SK-N-SH (cell line): ENCODE data around the gene MAOA.

ENCODE experiments used
- CTCF ChIP-seq: fragments of 200-600 bp; sonication (generic); IDR thresholded peaks from 2 replicates; pipeline ENCODE4 v1.6.1; 2017; ENCODE audit warnings: antibody characterized with exemption, mild to moderate bottlenecking, moderate library complexity
- FOSL2 ChIP-seq: IDR thresholded peaks from 2 replicates; pipeline ENCODE4 v1.4.0; 2012; ENCODE audit warnings: low read depth, mild to moderate bottlenecking, moderate library complexity, borderline replicate concordance
- GATA2 ChIP-seq: sonication (generic); formaldehyde crosslinking; IDR thresholded peaks from 2 replicates; pipeline ENCODE4 v1.5.0; 2020; ENCODE audit warnings: mild to moderate bottlenecking, missing genetic modification reagents
- JUND ChIP-seq: IDR thresholded peaks from 2 replicates; pipeline ENCODE4 v1.4.0; 2012
- MAX ChIP-seq: IDR thresholded peaks from 2 replicates; pipeline ENCODE4 v1.4.0; 2012; ENCODE audit warnings: low read depth
- PBX3 ChIP-seq: IDR thresholded peaks from 2 replicates; pipeline ENCODE4; 2012
- POLR2AphosphoS5 ChIP-seq: IDR thresholded peaks from 2 replicates; pipeline ENCODE4 v1.6.1; 2012; ENCODE audit warnings: low read depth, low read length
- RAD21 ChIP-seq: IDR thresholded peaks from 2 replicates; pipeline ENCODE4 v1.6.1; 2012; ENCODE audit warnings: mild to moderate bottlenecking, low read length
- REST ChIP-seq: IDR thresholded peaks from 2 replicates; pipeline ENCODE4 v1.6.1; 2012; ENCODE audit warnings: mild to moderate bottlenecking, low read depth, low read length, moderate library complexity
- RFX5 ChIP-seq: IDR thresholded peaks from 2 replicates; pipeline ENCODE4 v1.6.1; 2012; ENCODE audit warnings: mild to moderate bottlenecking, improper control_type of control experiment, low read length
- SMC3 ChIP-seq: IDR thresholded peaks from 2 replicates; pipeline ENCODE4 v1.6.1; 2012; ENCODE audit warnings: low read depth, low read length, improper control_type of control experiment
- TAF1 ChIP-seq: IDR thresholded peaks from 2 replicates; pipeline ENCODE4 v1.6.1; 2012; ENCODE audit warnings: low read depth, mild to moderate bottlenecking, low read length, moderate library complexity, borderline replicate concordance
- USF2 ChIP-seq: fragments of 150-350 bp; IDR thresholded peaks from 2 replicates; pipeline ENCODE4 v1.6.1; 2017; ENCODE audit warnings: antibody characterized with exemption, low read length, low read depth, borderline replicate concordance
- YY1 ChIP-seq: IDR thresholded peaks from 2 replicates; pipeline ENCODE4 v1.4.0; 2012; ENCODE audit warnings: low read depth, mild to moderate bottlenecking

GRCh38 chrX:43702079-43702524, 46.0 kb downstream of the MAOA start:
- TF ChIP-seq MAX = no peak
- TF ChIP-seq CTCF = no peak
- no peak for TF ChIP-seq REST
- no peak for TF ChIP-seq YY1
- no peak for TF ChIP-seq USF2
- TF ChIP-seq TAF1 = no peak
- no peak for TF ChIP-seq FOSL2
- TF ChIP-seq RAD21 = no peak
- no peak for TF ChIP-seq RFX5
- TF ChIP-seq JUND = no peak
- TF ChIP-seq POLR2AphosphoS5 = no peak
- no peak for TF ChIP-seq SMC3
- TF ChIP-seq GATA2 (CRISPR knock-in tag) = no peak
- TF ChIP-seq PBX3 = no peak
